ENCODE data around the gene AKT3.

AKT3 gene

DNA sequence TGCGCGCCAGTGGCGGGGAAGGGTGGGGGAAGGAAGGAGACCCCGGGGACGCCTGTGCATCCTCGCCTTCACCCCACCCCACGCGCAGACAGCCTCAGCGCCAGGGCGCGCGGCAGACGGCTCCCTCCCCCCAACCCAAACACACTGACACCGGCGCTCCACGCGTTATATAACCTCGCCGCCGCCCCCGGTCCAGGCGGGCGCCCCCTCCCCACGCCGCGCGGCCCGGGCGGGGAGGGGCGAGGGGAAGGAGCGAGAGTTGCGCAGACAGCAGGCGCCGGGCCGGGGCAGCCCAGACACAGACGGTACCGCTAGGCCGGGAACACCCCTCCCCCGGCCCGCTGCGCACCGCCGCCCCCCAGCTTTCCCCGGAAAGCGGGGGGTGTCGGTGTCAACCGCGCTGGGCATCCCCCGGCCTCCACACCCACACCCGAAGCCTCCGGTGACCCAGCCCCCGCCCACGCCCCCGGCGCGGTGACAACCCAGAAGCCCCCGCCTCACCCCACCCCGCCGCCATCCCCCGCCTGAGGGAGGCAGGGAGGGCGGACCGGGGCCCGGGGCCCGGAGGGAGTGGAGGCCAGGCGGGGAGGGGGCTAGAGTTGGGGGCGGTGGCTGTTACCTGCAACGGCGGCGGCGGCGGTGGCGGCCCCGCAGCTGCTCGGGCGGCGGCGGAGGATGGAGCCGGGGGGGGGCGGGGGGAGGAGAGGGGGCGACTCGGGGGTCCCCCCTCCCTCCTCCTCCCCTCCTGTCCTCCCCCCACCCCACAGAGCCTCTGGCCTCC, 432 bp downstream of the AKT3 start:
- DNase-seq (ENCODE audit: extremely low read depth, low read depth) = no peak
- TF ChIP-seq, protein P1, sequence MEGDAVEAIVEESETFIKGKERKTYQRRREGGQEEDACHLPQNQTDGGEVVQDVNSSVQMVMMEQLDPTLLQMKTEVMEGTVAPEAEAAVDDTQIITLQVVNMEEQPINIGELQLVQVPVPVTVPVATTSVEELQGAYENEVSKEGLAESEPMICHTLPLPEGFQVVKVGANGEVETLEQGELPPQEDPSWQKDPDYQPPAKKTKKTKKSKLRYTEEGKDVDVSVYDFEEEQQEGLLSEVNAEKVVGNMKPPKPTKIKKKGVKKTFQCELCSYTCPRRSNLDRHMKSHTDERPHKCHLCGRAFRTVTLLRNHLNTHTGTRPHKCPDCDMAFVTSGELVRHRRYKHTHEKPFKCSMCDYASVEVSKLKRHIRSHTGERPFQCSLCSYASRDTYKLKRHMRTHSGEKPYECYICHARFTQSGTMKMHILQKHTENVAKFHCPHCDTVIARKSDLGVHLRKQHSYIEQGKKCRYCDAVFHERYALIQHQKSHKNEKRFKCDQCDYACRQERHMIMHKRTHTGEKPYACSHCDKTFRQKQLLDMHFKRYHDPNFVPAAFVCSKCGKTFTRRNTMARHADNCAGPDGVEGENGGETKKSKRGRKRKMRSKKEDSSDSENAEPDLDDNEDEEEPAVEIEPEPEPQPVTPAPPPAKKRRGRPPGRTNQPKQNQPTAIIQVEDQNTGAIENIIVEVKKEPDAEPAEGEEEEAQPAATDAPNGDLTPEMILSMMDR (IDR thresholded peaks at IDR 0.05; ENCODE audit: low read depth, low read length) = no peak

DNA sequence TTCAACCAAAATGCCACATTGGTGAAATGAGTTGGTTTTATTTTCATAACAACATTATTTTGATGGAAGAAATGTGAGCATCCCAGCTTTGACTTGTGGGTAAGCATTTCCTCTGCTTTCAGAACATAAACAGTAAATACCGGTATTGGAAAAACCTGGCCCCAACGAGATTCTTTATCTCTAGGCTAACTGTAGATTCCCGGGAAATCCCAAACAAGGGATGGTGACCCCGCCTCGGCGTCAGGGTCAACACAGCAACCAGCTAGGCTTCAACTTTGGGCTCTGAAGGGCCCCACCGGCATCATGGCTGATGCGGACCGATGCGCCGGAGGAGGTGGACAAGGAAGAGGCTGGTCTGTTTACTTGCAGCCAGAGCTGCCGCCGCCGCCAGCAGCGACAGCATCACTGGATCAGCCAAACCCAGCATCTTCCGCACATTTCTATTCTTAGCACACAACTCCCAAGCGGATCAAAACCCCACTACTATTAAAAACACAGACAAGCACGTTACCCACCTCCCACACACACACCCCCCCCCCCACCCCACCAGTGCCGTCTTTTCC, 1.1 kb downstream of the AKT3 start:
- TF ChIP-seq, protein P1 (IDR thresholded peaks at IDR 0.05; ENCODE audit: low read depth, low read length) = no peak
- DNase-seq (ENCODE audit: extremely low read depth, low read depth) = peak; percentile 31

DNA sequence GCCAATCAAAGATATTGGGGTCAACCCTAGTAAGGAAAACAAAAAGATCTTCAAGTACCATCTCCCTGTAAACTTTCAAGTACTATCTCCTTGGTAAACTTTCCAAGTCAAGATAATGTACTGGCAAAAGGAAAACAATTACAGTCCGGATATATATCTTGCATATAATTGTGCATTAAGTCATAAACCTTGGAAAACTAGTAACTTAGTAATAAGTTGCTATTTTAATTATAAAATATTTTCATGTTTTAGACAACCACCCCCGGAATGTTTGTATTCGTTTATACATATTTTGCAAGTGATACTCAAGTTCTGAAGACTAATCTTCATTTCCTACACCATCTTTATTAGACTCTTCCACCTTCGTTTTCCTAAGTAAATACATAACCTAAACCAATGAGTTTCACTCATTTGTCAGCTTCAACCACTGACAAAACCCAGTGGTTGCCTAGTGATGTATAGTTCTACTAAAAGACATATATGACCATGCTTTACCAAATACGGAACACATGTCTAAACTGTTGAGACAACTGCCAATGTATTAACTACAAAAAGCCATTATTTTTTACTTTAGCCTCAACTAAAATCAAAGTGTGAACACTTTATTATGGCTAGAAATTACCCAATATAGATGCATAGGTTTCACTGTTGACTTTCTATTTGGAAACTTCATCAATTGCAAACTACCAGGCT, 1.7 kb downstream of the AKT3 start:
- no peak for DNase-seq (ENCODE audit: extremely low read depth, low read depth)
- TF ChIP-seq, protein P1 (IDR thresholded peaks at IDR 0.05; ENCODE audit: low read depth, low read length) = no peak

DNA sequence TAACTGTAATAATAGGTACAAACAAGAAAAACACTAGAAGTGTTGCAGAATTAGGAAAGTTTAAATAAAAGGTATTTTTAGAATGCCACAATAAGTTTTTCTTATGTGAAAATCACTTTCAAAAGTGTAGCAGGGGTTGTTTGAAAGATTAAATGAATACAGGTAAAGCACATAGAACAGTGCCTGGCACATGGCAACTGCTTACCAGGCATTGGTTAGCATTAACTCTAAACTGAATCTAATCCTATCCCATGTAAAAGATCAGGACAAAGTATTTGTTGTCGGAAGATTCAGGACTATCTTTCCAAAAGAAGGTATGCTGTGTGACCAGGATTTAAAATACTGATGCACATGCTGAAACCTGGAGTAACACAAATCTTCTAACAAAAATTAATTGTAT, 3.3 kb downstream of the AKT3 start:
- TF ChIP-seq, protein P1 (IDR thresholded peaks at IDR 0.05; ENCODE audit: low read depth, low read length) = no peak
- DNase-seq (ENCODE audit: extremely low read depth, low read depth) = no peak

DNA sequence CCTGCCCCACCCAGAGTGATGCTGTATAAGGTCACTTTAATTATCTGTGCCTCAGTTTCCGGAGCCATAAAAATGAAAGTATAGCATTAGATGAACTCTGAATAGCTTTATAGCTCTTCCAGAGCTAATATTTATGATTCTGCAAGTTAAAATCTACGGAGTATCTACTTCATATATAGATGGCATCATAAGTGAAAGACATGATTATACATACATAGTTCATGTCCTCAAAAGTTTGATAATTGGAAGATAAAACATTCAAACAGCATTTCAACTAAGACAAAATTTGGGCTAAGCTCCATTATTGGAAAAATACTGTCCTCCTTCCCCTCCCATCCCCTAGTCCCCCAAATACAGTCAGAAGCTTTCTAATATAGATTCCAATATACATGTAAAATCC, 4.2 kb downstream of the AKT3 start:
- TF ChIP-seq, protein P1 (IDR thresholded peaks at IDR 0.05; ENCODE audit: low read depth, low read length) = no peak
- DNase-seq (ENCODE audit: extremely low read depth, low read depth) = no peak

DNA sequence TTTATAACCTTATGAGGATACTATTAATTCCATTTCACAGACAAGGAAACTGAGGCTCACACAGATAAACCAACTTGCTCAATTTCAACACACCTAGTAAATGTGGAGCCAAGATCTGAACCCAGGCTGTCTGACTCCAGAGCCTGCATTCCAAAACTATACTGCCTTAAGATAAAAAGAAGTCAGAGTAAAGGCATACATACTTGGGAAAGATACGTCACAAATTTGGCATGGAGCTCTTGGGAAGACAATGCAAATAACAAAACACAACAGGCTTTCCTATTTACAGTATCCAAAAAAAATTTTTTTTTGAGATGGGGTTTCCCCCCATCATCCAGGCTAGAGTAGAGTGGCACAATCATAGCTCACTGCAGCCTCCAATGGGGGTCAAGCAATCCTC, 5.9 kb downstream of the AKT3 start:
- DNase-seq (ENCODE audit: extremely low read depth, low read depth) = no peak
- TF ChIP-seq, protein P1 (IDR thresholded peaks at IDR 0.05; ENCODE audit: low read depth, low read length) = no peak

DNA sequence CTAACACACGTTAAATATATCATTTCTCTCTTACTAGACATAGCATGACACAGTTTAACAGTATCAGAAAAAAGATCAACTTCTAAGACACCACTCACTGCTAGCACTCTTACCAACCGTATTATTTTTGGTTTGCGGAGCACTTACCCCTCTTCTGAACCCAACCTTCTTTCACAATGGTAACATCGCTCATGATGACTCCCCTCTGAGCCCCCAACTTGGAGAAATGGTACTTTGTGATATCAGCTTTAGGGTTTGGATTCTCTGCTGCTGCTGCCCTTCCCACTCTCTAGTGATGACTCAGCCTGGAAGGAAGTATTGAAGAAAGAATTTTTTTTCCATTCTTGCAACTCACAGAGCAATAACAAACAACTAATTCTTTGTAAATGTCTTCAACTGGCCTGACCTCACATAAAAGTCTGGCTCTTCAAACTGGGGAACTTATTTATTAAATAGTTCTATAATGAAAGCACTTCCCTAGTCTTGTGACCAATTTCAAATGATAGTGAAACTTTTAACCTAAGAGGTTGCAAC, 7.0 kb downstream of the AKT3 start:
- DNase-seq (ENCODE audit: extremely low read depth, low read depth) = peak; percentile 34
- TF ChIP-seq, protein P1 (IDR thresholded peaks at IDR 0.05; ENCODE audit: low read depth, low read length) = no peak
